CD4-positive, alpha-beta T cell treated with Interleukin-1 beta for 1 hour (primary cell): Measurements from ENCODE around the gene SOX2.
"Not testable (repeated sequence)": the region's sequence is repeated elsewhere in the genome, so short reads cannot be mapped to it uniquely, and the experiment has no call there.

Experiments used
- DNase-seq, 2 donors: peaks; one replicate each; pipeline ENCODE4 v3.0.0-alpha.2; 2020 to 2022

Gene SOX2

GRCh38 chr3:181724192-181724965 lies 12.7 kb downstream of the SOX2 start:
- DNase-seq, result no peak

DNA sequence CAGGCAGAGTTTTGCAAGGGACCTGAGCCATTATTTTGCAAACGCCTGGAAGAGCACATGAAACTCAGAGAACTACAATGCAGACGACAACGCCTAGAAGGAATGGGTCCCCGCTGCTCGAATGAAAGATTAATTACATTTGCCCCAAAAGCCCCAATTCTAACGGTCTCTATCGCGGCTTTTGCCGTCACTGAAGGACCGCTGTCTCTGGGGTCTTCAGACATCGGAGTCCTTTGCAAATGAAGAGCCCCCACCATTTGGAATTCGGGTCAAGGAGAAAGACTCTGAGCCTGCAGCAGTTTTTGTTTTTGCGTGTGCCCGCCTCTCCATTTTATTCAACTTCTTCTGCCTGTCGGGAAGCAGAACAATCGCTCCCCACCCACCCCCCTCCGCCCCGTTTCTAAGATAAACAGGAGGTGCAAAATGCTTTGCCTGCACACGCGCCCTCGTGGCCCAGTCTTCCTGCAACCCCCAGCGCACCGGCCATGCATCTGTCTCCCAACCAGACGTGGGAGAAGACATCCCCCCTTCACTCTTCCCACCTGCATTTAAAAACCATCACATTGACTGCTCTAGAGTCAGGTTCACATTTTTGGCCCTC lies 13.5 kb downstream of the SOX2 start:
- DNase-seq, result no peak

DNA sequence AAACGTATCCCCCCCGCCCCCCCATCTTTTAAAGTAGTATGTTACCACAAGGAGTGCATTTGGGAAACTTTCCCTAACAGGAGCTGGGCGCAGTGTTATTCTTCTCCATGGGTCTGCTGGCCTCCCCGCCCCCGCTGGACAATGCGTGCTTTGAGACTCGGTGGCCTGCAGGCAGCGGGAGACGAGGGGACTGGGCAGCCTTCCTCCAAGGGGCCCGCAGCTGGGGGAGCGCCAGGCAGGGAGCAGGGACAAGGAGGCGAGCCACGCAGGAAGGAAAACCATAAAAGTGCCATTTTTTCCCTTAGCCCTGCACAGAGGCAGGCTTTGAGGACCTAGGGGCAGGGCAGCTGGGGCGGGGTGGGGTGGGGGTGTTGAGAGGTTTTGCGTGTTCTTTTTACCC lies 14.1 kb downstream of the SOX2 start:
- no peak for DNase-seq

DNA sequence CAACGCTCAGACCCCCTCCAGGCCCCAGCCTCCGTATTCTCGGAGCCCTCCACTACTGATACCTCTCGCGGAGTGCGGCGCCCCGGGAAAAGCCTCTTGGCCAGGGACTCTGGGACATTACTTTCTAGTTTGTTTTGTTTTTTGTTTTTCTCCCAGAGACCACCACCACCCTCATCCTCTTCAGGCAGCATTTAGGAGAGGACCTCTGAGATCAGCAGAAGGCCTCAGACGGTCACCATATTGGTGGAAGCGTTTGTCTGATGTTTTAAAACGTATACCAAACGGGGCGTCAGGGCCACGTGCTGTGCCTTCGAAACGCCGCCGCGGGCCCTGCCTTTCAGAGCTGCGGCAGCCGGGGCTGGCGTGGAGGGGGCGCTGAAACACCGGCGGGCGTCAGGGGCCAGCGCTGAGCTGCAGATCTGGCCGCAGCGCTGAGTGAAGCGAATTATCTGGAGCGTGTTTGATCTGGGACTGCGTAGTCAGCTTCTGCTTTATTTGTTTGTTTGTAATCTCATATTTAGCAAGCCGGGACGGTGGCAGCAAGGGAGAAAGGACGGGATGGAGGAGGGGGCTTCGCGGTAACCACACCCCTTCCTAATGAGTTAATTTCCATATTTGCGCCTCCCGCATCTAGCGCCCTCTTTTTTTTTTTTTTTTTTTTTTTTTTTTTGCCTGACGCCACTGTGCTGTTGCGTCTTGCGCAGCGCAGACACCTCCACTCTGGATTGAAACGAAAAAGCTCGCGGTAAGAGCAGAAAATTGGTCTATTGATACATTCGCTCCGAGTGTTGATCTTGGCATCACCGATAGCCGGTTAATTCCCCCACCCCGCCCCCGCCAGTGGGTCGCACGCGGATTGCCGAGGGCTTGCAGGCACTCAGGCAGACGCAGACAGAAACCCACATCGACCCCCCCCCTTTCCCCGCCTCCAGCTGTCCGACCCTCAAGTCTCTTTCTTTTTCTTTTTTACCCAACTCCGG lies 14.9 kb downstream of the SOX2 start:
- DNase-seq, result no peak

DNA sequence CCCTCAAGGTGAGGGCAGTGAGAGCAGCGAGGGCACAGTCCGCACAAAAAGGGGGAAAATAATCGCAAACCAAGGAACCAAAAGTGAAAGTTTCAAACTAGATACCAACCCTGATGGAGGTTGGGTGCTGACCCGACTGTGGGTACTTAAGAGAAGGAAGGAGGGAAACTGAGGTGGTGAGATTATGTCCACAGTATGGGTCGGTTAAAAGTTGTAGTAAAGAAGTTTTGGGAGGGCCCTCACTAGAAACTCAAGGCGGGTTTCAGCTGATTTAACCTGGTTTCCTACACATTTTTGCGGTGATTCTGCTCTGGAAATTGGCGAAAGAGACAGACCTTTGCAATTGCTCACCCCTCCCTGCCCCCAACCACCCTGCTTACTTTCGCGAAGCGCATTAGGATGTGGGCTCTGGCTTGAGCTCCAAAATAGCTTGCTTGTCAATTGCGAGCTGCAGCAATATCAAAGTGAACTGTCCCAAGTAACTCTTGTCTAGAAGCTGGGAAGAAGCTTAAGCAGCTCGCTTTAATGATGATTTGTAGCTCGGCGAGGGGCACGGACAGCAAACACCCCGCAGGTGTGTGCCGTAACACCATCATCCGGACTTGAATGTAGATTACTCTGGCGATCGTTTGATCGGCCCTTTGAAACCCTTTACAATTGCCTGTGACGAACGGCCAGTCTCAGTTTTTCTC lies 15.8 kb downstream of the SOX2 start:
- no peak for DNase-seq

DNA sequence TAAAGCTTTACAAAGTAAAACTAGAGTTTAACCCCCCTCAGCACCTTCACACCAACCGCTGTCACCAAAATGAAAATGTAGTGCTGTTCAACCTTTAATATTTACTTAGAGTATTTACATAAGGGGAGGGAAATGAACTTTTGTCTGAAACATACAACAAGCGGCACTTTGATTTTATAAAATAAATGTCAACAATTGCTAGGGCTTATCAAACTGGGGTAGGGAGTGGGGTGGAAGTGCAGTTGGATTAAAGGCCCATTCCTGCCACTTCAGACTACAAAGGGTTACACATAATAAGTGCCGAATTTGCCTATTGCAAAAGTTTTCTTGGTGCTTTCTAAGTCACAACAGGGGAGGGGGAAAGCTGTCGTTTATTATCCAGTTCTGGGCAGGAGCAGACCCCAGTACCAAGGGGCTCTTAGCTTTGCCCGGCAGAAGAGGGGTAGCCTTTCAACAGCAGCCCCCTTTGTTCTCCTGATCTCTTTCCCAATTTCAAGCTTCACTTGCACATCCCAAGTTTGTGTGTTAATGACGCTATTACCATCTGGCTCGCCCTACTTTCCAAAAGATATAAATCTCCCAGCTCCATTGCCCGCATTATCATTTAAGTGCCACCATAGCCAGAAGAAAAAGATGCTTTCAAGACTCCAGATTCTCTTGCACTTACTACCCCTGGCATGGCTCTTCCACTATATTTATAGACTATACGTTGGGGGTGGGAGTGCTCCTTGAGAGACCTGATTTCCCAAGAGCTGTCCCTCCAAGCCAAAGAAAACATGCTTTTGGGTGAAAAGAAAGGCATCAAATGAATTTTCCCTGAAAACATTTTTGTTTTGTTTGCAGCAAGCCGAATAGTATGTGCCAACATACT lies 17.0 kb downstream of the SOX2 start:
- no peak for DNase-seq

- no peak for DNase-seq
Measured at GRCh38 chr3:181729341-181729869, 17.7 kb downstream of the SOX2 start.

DNA sequence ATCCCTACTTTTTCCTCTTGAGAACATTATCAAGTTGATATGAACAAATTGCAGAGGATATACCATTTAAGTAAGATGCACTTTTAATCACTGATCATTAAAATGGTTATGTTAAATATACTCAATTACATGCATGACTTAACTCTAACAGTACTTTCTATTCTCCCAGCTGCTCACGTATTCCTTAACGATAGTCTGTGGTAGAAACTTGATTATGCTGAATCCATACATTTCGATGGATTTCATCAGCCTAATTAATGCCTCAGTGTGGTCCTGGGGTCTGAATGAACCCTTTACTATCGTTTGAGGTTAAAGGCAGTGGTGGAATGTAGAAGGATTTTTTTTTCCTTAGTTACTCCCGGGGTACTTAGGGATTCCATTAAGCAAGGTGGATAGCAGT lies 18.6 kb downstream of the SOX2 start:
- DNase-seq, result no peak

DNA sequence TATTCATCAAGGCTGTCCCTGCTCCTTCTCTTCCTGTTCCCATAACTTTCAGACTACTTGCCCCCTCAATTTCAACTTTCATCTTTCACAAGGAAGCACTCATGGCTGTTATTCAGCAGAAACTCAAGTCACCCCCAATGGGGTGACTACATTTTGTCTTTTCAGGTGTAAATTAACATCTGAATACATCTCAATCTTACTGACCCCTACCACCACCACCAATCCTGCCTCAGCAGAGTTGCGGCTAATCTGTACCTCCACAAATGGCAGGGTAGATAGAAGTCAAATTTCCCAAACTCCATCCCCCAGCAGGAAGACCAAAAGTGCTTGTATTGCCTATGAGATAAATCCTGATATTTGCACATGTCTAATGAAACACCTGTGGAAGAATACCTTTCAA lies 19.2 kb downstream of the SOX2 start:
- no peak for DNase-seq

DNA sequence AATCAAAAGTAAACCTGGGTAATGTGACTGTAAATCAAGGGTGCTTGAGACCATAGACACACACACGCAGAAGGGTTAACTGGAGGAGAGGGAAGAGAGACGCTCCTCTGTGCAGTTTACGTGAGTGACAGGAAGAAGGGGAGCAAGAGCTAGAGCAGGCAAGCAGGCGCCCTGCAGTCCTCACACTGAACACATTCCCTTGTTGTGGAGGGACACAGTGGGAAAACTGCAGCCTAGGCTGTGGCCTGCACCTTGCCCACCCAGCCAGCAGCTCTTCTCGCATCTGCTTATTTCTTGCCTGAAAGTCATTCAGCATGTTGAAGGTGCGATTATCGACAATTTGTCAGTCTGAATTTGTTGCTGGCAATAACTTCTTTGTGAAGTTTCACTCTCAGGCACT lies 24.2 kb downstream of the SOX2 start:
- DNase-seq, result no peak

GRCh38 chr3:181738551-181738950 lies 26.8 kb downstream of the SOX2 start:
- no peak for DNase-seq

GRCh38 chr3:181739628-181740027 lies 27.9 kb downstream of the SOX2 start:
- DNase-seq, result no peak

GRCh38 chr3:181741417-181741816 lies 29.7 kb downstream of the SOX2 start:
- DNase-seq, result no peak

DNA sequence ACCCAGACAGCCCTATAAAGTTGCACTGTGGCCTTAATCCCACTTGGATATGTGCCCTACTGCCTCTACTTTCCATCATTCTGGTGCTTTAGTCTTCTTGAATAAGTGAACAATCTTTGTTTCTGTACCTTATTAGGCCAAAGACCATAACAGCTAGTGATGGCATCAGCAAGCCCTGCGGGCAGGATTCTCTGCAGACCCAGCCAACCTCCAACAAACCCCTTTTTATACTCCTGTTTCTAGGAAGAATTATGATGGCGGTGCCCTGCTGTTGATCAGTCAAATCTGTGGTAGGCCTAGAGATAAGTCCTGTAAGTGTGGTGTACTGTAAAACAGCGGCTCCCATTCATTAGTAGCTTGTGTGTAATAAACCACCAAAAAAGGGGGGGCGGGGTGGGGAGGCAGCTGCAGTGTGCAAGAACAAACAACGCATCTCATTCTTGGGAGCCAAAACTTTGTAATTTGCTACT lies 40.5 kb downstream of the SOX2 start:
- DNase-seq, result no peak

DNA sequence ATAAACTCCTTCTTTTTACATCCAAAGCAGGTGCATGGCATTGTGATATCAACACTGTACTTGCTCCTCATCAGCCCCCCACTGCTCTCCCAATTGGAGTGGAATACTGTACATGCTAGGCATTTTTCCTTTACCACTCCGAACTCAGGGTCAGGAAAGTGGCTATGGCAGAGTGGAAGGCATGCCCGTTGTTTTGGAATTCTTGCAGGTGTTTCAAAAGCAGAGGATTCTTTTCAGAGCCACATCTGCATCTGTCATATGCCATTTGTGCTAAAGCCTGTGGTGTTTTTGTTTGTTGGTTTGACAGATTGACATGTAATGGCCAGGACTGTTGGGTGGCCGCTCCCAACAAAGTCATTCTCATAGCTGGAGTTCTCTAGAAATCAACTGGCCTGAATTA lies 41.7 kb downstream of the SOX2 start:
- no peak for DNase-seq

- no peak for DNase-seq
Measured at GRCh38 chr3:181755959-181756358, 44.2 kb downstream of the SOX2 start.

DNA sequence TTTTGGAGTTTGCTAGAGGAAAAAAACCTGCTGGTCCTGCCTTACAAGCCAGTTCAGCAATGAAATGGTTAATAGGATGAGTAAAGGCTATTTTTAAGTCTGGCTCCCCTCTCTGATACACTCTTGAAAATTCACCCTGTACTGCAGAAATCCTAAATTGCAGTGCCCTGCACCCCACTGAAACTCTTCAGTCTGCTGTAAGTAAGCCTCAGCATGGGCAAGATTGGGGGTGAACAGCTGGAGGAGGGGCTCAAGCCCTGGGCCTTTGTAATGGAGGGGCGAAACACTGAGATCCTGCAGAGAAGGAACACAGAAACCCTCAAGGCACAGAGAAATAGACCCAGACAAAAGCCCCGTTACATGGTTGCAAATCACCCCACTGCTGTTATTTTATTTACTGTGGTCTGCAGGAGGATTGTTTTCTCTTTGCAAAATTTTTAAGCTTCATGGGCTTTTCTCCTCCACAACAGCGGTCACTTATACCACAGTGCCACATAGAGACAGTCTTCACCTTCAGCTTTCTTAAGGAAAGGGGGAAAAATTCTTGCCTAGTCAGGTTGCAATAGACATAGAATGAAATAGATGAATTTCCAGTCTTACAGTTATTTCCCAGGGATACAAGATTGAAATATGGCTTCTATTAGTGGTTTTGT lies 45.0 kb downstream of the SOX2 start:
- DNase-seq, result no peak

DNA sequence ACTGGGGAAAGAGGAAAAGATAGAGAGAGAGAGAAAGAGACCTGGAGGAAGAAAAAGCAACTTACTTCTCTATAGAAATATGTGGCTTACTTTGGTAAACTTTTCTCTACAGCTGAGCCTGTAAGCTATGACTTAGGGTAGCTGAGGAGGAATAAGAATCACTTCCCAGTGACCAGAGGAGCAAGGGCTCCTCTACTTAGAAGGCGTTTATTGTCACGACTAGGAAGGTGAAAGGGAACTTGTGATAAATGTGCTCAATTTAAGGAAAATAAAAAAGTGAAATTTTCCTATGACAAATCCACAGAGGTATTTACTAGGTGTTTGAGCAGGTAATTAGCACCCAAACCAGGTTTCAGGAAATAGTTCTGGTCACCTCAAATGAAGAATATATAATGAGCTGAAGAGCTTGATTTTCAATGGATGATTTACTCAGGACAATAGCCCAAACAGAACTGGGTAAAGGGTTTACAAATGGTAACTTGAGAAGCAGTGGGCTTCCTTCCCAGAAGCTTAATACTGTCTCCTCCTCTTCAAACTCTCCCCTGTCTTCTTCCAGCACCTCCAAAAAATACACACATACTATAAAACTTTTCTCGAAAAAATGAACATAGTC lies 46.1 kb downstream of the SOX2 start:
- no peak for DNase-seq

DNA sequence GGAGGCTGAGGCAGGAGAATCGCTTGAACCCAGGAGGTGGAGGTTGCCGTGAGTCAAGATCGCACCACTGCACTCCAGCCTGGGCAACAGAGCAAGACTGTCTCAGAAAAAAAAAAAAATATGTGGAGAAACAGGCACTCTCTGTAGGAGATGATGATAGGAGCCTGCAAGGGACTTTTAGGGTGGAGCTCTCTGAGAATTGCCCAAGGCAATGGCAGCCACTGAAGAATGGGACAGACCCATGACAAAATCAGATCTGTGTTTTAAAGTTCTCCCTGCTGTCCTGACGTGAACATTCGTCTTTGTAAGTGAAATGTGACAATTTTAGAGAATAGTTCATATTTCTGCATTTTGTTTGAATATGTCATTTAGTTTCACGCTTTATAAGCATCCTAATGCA lies 50.2 kb downstream of the SOX2 start:
- no peak for DNase-seq

DNA sequence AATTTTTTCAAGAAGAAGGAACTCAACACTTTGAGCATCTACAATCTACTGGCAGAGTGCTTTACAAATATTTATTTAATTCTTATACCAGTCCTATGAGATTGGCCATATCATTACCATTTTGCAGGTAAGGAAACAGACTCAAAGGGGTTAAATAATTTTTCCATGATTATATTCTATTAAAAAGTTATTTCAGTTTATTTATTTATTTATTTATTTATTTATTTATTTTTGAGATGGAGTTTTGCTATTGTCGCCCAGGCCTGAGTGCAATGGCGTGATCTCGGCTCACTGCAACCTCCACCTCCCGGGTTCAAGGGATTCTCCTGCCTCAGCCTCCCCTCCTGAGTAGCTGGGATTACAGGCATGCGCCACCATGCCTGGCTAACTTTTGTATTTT lies 52.3 kb downstream of the SOX2 start:
- not testable (repeated sequence) for DNase-seq
